GM20431 (cell line): ENCODE measurements around the gene SLC11A2.

Experiments used
- in situ Hi-C: fragments of 300-500 bp; cut with MseI, MboI; formaldehyde crosslinking; loops from one replicate; pipeline ENCODE4 v1.15.0; 2020; ENCODE audit warnings: low sequenced_read_pairs; ENCODE audit not compliant: unreplicated experiment

Gene SLC11A2

DNA sequence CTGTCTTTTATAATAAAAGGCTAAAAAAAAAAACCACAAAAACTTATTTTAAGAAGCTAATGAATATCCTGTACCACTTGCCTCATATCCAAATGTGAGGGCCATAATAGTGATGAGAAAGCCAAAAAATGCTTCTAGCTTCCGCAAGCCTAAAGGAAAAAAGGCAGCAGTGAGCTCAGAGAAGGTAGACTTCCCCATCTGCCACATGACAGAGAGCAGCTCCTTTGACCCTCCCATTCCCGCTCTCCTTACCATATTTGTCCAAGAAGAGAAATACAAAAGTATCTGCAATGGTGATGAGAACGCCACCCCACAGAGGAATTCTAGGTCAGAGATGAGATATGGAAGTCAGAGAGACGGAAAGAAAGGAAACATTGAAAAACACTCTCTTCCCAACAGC lies 27.1 kb downstream of the SLC11A2 start:
- in situ Hi-C loops = loop anchor here (10.0 kb wide), 1 partner anchor 174 kb away; no protein-coding TSS in a partner anchor

DNA sequence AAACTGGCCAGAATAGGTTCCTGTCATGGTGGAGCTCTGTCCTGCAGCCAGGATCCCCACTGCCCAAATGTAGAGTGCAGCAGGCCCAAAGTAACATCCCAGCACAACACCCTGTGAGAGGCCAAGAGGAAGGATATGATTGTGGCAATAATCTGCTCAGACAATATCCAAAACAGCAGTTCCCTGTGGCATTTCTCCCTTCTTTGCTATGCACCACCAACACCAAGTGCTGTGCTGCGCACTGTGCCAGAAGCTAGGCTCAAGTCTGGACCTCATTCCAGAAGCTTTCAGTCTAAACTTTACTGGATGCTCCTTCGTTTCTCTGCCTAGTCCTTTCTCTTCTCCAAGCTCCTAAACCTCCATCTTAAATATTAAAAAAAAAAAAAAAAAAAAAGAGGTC lies 33.4 kb downstream of the SLC11A2 start:
- in situ Hi-C loops = loop anchor here (10.0 kb wide), 1 partner anchor 168 kb away; no protein-coding TSS in a partner anchor

DNA sequence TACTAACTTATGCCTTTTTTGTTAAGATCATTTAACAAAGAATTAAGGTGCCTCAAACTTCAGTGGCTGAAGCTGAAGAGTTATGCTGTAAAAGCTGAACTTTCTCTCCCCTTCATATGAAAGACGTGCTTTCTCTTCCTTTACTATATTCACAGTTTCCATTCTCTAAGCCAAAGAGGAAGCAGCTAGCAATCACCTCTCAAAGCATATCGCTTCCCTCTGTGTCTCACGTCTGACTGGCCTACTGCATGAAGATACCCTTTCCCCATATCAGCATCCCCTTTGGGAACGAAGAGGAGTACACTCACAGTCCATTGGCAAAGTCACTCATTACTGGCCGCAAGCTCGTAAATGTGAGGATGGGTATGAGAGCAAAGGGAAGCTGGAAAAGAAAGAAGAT lies 34.9 kb downstream of the SLC11A2 start:
- in situ Hi-C loops = loop anchor here (10.0 kb wide), 1 partner anchor 166 kb away; no protein-coding TSS in a partner anchor

DNA sequence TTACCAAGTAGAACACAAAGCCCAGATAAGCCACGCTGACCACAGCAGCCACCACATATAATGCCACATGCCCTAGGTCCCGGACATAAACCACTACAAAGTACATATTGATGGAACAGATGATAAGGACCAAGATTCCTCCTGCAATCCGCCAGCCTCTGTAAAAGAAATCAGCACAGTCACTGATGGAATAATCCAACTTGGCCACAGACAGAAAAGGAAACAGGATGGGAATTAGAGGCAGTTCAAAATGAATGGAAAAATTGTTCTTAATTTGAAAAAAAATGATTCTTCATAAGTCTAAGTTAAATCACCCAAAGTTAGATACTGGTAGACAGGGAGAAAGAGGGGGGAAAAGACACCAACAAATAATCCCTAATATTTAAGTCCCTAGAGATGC lies 35.4 kb downstream of the SLC11A2 start:
- in situ Hi-C loops = loop anchor here (10.0 kb wide), 1 partner anchor 166 kb away; no protein-coding TSS in a partner anchor

DNA sequence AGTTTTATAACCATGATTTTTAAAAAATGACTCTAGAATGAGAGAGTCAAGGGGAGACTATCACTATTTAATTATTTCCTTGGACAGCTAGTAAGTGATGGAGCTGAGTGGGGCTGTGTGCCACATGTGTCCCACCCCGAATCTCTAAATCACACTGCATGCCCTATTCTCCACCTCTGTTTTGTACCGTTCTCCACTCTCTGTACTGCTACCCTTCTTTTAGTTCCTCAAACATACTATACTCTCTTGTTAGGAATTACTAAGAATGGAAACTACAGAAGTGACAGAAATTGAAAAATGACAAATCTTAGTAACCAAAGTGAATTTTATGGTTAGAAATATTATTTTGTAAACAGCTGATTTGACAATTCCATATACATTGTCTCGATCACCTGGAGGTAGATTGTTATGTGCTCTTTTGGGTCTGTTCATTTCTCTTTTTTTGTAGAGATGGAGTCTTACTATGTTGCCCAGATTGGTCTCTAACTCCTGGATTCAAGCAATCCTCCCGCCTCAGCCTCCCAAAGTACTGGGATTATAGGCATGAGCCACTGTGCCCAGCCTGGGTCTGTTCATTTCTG lies 35.9 kb downstream of the SLC11A2 start:
- in situ Hi-C loops = loop anchor here (10.0 kb wide), 1 partner anchor 165 kb away; no protein-coding TSS in a partner anchor

DNA sequence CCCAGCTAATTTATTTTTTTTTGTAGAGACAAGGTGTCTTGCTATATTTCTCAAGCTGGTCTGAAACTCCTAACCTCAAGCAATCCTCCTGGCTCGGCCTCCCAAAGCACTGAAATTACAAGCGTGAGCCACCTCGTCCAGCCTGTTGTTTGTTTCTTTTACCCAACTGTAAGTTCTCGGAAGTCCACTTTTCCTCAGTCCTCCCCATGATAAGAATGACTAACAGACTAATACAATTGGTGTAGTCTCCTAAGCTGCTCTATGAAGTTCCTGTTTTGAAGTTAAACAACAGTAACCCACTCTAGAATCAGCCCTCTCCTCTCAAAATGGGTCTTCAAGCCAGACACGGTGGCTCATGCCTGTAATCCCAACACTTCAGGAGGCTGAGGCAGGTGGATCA lies 37.3 kb downstream of the SLC11A2 start:
- in situ Hi-C loops = no loop called here

DNA sequence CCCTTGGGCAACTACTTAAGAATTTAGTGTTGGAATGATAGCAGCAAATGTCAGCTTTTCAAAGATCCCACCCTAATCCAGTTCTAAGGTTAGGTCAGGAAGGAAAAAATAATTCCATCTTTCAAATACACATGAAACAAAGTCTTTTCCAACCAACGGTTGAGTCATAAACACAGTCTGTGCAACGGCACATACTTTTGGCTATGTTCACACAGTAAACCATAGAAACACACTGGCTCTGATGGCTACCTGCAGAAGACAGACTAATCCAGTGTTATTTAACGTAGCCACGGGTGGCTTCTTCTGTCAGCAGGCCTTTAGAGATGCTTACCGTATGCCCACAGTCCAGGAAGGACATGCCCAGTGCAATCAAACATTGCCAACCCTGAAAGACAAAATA lies 38.1 kb downstream of the SLC11A2 start:
- in situ Hi-C loops = no loop called here

DNA sequence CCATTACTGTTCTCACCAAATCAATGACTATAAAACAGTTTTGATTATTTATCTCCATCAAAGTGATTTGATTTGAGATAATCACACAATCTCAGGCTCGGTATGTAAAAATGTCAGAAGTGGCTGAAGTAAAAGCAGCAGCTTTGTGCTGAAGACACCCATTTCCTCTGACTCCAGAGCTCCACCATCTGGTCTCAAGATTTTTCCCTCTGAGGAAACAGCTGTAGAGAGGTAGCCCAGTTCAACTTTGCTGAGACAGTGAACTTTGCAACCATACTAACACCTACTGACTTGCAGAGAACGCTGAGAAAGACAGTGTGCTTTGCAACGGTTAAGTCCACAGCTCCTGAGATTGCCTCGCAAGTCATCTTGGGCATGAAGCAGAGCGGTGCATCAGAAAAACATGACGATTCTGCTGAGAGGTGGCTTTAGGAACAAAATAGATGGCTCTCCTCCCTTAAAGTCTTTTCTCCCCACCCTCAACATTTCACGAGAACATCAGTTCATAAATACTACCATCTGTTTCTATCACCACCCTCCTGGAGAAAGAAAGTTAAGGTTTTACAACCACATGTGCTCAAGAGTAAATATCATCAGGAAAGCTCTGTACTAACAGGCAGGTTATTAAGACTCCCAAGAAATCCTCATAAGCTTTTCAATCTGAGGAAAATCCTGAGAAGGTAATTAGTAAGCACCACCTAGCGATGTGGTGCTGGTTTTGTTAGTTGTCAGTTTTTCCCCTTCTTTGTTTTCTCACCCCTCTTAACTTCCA lies 39.0 kb downstream of the SLC11A2 start:
- in situ Hi-C loops = no loop called here

DNA sequence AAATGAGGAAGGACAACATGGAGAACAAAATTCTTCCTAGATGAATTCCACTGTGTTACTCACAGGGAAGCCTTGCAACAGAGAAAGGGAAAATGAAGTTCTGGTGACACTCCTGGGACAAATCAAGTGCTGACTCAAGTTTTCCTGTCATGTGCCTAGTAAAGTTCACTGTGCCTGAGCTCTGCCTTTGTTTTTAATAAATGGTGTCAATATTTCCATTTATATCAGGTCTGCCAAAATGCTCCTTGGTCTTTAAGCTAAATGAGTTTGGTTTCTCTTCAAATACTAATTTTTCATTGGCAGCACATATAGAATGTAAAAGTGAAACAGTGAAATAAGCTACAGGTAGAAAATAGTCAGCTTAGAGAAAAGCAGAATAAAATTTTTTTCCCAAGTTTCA lies 40.9 kb downstream of the SLC11A2 start:
- in situ Hi-C loops = no loop called here

DNA sequence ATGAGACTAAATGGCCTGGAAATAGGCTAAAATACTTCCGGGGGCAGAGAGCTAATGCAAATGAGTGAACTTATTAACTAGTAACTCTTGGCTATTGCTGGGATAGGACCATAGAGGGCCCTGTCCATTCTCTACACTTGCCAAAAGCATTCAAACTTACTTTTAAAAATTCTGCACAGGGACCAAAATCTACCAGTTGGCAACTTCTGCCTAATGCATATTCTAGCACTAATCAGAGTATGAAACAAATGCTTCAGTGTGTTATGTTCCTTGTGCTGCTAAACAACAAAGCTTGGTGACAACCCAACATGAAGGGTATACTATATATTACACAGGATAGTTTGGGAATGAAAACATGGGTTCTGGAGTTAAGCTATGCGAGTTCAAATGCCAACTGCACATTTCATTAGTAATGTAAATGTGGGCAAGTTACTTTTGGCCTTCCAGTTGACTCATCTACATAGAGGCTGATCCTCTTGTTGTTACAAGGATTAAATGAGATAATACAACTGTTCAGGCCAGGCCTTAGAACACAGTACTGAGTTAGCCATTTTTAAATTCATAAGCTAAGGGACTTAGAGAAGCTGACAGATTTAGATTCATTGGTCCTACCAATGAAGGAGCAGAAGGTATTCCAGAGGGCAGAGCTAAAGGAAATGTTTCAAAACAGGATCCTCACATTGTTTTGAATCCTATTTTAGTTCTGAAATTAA lies 41.4 kb downstream of the SLC11A2 start:
- in situ Hi-C loops = no loop called here

DNA sequence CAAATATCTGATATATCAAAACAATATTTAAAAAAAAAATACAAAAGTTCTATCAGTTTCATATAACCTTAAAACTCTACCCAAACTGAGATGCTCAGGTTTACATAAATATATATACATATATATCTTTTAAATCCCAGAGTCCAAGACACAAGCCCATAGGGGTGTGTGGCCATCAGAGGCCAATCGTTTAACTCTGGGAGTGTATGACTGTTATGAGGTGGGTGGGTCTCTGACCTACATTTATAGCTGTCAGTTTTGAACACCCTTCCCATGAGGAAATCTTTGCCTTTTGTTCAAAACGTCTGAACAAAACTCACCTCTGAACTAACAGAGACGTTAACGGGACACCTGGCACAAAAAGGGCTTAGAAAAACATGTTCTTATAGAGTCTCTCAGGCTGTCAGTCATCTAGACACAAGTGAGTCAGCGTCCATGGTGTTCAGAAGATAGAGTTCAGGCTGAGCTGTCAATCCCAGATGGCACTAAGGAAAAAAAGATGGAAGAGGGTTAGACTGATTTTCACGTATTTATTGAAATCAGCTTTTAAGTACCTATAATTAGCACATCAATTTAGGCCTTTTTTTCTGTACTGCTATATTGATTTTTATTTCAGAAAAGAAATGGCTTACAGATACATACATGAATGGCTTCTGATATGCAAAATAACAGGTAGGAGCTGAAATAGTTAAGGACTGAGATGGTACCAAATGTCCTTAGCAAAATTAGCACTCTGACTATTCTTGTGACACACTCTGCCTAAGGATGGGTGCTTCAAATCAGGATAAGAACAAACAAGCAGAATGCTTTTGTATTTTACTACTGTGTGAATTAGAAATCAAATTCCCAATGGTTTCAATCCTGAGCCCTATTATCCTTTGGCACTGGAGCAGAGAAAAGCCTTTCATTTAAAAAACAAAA lies 44.6 kb downstream of the SLC11A2 start:
- in situ Hi-C loops = no loop called here

DNA sequence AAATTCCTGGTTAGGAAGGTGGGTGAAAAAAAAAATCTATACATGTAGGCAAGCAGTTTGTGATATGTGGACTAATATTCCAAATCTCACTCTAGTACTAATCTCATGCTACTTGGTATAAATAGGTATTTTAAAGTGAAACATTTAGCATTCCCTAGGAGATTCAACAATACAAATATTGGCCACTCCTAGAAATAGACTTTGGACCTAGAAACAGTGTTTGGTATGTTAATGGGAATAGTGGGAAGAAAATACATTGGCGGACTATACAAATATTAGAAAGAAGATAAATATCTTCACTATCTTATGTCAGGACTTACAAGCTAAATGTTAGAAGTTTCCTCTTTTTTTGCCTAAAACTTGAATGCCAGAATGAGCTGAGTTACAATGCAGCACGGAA lies 45.6 kb downstream of the SLC11A2 start:
- in situ Hi-C loops = no loop called here

DNA sequence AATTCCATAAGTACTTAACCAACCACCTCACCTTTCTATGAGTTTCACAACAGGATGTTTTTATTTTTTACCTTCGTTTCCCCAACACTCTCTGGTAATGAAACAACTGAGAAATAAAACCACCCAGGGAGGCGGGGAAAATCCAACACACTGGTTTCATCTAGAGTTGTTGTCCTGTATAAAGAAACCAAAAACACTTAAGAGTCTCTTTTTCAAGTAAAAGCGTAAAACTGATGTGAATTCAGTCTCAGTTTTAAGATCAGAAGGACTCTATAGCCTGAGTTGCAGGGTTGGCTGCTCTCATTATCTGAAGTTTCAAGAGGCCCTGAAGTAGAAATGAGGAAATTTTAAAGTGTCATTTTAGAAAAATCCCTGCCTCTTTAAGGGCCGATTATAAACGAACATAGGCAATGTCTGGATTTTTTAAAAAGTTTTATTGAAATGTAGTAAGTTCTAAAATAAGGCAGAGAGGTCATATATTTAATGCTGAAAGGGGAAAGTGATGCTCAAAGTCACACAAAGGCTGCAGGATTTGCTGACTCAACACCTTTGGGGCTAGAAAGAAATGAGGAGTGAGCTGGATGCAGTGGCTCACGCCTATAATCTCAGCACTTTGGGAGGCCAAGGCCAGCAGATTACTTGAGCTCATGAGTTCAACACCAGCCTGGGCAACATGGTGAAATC lies 46.7 kb downstream of the SLC11A2 start:
- in situ Hi-C loops = no loop called here

DNA sequence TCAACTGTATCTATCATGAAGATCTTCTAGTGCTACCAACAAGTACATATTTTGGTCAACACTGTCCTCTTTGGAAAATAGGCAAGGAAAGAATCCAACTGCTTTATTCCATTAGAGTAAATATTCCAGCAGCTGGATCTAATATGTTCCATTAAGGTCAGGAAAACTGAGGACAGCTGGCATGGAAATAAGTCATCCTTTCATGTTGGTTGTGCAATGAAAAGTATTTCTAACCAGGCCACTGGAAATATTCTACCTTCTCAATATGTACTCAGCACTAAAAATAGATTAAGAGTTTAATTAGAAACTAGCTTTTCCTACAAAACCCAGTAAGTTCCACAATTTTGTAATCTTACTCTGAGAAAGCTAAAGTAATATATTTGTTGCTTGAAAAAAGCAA lies 54.2 kb downstream of the SLC11A2 start:
- in situ Hi-C loops = no loop called here

DNA sequence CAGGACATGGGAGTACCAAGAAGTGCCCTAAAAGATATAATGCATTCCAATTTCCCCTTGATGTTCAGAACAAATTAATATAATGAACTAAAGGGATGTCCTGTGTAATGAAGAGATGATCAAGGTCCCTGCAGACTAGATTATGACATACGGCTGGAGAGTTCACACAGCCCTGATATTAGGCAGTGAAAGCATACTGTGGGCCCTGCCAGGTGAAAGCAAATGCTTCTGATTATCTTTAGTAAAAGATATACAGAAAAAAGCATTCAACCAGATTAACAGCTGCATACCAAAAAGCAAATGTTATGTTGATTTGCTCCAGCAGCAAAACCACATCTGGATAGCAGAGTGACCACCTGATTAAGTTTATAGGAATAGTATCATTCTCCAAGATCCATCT lies 61.8 kb downstream of the SLC11A2 start:
- in situ Hi-C loops = no loop called here

DNA sequence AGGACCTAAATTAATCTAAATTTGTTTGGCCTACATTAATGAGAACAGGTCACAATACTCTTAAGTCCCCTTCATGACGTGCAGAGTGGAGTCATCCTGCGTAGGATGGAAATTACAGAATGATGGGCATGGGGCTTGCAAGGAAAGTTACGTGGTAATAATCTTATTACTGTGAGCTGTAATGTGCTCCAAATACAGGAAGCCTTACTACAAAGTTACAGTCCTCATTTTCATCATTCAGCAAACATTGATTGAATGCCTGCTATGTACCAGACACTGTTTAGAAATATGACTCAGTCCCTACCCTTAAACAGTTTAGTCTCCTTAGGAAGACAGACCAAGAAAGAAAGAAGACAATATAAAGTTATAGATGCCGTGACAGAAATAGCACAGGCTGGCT lies 64.5 kb downstream of the SLC11A2 start:
- in situ Hi-C loops = no loop called here

DNA sequence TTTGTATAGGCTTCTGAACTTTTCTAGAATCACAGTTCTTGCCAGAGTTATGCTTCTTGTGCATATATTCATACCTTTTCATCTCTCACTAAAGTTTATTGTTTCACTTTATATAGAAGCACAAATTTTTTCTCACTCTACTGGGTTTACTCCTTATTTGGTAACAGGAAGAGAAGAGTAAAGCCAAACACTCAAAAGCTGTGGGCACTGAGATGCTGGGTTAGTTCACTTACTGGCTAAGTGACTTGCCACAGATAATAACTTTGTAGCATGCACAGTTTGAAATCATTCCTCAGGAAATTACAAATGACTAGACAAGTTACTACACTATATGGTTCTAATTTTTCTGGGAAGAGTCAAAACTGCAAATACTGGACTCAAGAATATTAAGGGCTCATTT lies 66.1 kb downstream of the SLC11A2 start:
- in situ Hi-C loops = no loop called here

DNA sequence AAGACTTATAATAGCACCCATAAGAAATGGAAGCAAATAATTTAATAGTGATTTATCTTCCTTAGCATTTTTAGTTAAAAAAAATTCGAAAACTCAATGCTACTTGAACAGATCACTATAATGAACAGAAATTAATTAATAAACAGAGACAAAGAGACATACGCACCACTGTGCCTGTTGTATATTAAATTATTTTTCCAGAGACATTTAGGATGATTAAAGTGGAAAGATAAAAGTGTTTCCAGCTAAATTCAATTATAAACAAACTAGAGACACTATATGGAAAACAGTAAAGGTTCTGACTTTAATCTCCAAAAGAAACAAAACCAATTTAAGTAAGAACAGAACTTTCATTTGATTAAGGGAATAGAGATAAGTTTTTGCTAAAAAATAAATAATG lies 70.5 kb downstream of the SLC11A2 start:
- in situ Hi-C loops = no loop called here

DNA sequence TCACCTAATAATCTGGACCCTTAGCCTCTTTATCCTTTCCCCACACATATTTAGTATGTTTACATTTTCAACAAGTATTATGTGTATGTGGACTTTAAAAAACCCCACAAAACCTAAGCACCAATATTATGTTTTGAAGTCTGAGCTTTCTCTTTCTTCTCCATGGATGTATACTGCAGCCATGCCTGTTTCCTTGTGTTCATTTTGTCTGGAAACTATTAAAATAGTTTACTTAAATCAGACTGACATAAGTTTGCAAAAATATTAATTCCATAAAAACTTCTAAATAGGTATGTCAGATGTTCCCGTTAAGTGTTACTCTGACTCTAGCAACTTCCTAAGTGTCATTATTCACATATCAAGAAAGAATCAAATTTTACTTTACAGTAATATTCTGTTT lies 70.9 kb downstream of the SLC11A2 start:
- in situ Hi-C loops = no loop called here
